ENCODE measurements around the gene NUP37. TPM values are rescaled to one million over a fixed set of nuclear protein-coding genes. Genes with fewer than 3 reads are reported as not detected.

NUP37 gene
- total and polyA plus RNA-seq, 4 donors, result 11.9 to 27.2 (median 15.1) TPM

DNA sequence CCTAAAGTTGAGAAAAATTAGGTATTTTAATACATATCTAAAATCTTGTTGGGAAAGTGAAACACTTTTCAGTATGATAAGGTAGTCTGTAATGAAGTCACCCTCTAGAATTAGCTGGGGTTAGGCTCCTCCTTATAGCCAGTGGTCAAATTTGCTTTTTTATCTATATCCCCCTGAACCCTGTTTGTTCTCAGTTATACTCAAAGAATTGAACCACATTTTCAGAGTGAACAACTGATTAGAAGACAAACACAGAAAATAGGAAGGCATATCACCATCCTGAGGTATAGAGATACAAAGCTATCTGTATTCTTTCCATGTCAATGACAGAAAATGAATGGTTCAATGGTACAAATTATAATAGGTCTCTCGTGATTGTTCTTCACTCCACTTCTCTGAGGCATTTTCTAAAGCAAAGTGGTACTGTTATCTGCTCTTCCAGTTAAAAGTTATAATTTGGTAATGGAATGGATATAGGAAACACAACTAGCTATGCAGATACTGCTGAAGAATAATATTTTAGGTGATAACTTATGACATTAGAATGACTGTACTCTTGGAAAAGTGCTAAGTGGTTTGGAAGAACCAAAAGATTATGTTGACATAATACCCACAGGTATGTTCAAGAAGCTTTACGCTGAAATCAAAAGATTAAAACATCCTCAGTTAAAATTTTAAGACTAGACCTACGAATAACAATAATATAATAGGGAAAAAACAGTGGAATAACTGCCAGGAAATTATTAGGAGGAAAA, 85.7 kb downstream of the NUP37 start:
- no peaks in the 10 kb centered on the region for H3K36me3 ChIP-seq (ENCODE audit: control insufficient read depth, insufficient read depth, low read length)
- WGBS (ENCODE audit: insufficient coverage), result no CpG with 5 or more reads among the region's 3 CpGs
- H3K9me3 ChIP-seq (ENCODE audit: control insufficient read depth, insufficient read depth, low read length), result no peaks in the 10 kb centered on the region
- no peaks in the 10 kb centered on the region for H3K4me1 ChIP-seq (ENCODE audit: control insufficient read depth, insufficient read depth, low read length)
- H3K27ac ChIP-seq (ENCODE audit: low read depth, low read length), result no peak overlapping the region
- no peak for DNase-seq (ENCODE audit: low read depth in 4 of 6, low spot score in 6 of 6)
- H3K4me3 ChIP-seq (ENCODE audit: low read depth, low read length), result no peak overlapping the region
- no peaks in the 10 kb centered on the region for H3K27me3 ChIP-seq (ENCODE audit: control insufficient read depth, insufficient read depth, low read length)

DNA sequence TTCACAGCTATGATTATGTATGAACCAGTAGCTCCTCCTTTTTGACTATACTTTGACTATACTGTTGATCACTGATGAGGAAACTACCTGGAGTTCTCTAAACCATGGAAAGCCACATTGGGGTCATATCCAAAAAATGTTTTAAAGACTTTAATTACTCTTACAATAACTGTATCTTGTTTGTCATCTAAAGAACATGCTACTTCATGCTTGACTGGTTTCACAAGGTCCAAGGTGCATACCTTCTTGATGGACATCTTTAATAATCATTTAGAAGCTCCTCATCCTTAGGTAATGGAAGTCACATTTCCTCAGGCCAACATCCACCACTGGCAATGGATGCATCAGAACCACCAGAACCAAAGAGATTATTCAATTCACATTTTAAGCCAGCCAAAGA, 88.1 kb downstream of the NUP37 start:
- no peaks in the 10 kb centered on the region for H3K36me3 ChIP-seq (ENCODE audit: control insufficient read depth, insufficient read depth, low read length)

DNA sequence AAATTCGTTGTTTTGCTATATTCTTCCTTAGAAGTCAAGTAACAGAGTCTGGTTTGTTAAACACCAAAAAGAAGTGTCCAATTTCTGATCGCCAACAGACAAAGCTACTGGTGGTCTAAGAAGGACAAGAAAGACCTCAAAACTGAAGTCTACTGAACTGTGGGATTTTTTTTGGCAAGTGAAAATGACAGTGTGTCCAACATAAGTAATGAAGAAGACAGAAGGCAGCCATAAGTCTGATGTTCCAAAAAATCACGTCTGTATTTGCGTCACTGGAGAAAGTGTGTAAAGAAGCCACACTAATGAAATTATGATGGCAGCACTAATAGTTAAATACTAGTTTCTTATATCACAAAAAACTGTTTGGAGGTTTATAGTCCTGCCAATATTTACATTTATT, 90.8 kb downstream of the NUP37 start:
- peak overlapping the region; percentile 37 for H3K27ac ChIP-seq (ENCODE audit: low read depth, low read length)
- peak in 2 of 6 donors; percentile 12 to 48 for DNase-seq (ENCODE audit: low read depth in 4 of 6, low spot score in 6 of 6)
- no peaks in the 10 kb centered on the region for H3K36me3 ChIP-seq (ENCODE audit: control insufficient read depth, insufficient read depth, low read length)
- WGBS (ENCODE audit: insufficient coverage), result 88% methylated on average over 2 of the region's 4 CpGs
- no peaks in the 10 kb centered on the region for H3K4me1 ChIP-seq (ENCODE audit: control insufficient read depth, insufficient read depth, low read length)
- no peaks in the 10 kb centered on the region for H3K9me3 ChIP-seq (ENCODE audit: control insufficient read depth, insufficient read depth, low read length)
- H3K27me3 ChIP-seq (ENCODE audit: control insufficient read depth, insufficient read depth, low read length), result no peaks in the 10 kb centered on the region
- no peak overlapping the region for H3K4me3 ChIP-seq (ENCODE audit: low read depth, low read length)

More for the DNA sequence above, 88.1 kb downstream of the NUP37 start:
- Histone ChIP-seq H3K27me3 (ENCODE audit: control insufficient read depth, insufficient read depth, low read length) (no peaks in the 10 kb centered on the region), H3K4me3 (ENCODE audit: low read depth, low read length) (no peak overlapping the region), H3K4me1 (ENCODE audit: control insufficient read depth, insufficient read depth, low read length) (no peaks in the 10 kb centered on the region), H3K9me3 (ENCODE audit: control insufficient read depth, insufficient read depth, low read length) (no peaks in the 10 kb centered on the region), H3K27ac (ENCODE audit: low read depth, low read length) (no peak overlapping the region)
- no peak for DNase-seq (ENCODE audit: low read depth in 4 of 6, low spot score in 6 of 6)

DNA sequence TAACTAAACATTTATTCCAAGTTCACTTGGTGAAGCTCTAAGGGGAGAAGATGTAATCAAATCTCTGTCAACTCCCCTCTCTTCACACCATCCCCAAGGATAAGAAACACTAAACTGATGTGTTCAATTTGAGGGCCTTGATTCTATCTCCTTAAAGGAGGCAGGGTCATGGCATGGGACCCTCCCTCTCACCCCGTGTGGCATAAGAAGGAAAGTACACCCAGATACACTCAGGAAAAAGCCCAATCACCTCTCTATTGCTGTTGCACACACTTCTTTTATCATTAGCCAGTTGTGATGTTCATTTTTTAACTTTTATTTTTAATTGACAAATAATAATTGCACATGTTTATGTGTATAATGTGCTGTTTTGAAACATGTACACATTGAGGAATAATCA, 93.2 kb downstream of the NUP37 start:
- Histone ChIP-seq H3K27me3 (ENCODE audit: control insufficient read depth, insufficient read depth, low read length) (no peaks in the 10 kb centered on the region), H3K9me3 (ENCODE audit: control insufficient read depth, insufficient read depth, low read length) (no peaks in the 10 kb centered on the region), H3K27ac (ENCODE audit: low read depth, low read length) (no peak overlapping the region), H3K36me3 (ENCODE audit: control insufficient read depth, insufficient read depth, low read length) (no peaks in the 10 kb centered on the region), H3K4me1 (ENCODE audit: control insufficient read depth, insufficient read depth, low read length) (no peaks in the 10 kb centered on the region), H3K4me3 (ENCODE audit: low read depth, low read length) (no peak overlapping the region)
- no CpG with 5 or more reads among the region's 1 CpG for WGBS (ENCODE audit: insufficient coverage)
- DNase-seq (ENCODE audit: low read depth in 4 of 6, low spot score in 6 of 6), result no peak

DNA sequence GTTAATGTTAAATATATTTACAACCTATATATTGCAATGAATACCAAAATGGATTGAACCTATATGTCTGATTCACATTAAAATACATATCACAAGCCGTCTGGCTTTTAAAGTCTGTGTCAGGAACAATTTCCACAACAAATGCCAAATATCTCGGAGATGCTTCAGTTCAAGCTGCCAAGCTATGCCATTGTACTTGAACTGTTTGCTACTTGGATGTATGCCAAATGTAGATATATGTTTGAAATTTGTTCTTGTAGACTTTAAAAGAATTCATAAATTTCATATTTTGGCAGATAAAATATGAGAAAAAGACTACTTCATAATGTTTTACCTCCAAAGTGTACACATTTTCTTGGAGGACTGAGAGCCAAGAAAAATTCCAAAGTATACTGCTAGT, 95.1 kb downstream of the NUP37 start:
- H3K4me1 ChIP-seq (ENCODE audit: control insufficient read depth, insufficient read depth, low read length), result no peaks in the 10 kb centered on the region
- peak in 2 of 6 donors; percentile 31 to 32 for DNase-seq (ENCODE audit: low read depth in 4 of 6, low spot score in 6 of 6)
- WGBS (ENCODE audit: insufficient coverage), result no CpG with 5 or more reads among the region's 2 CpGs
- H3K27me3 ChIP-seq (ENCODE audit: control insufficient read depth, insufficient read depth, low read length), result no peaks in the 10 kb centered on the region
- H3K36me3 ChIP-seq (ENCODE audit: control insufficient read depth, insufficient read depth, low read length), result no peaks in the 10 kb centered on the region
- no peak overlapping the region for H3K27ac ChIP-seq (ENCODE audit: low read depth, low read length)
- H3K4me3 ChIP-seq (ENCODE audit: low read depth, low read length), result no peak overlapping the region
- no peaks in the 10 kb centered on the region for H3K9me3 ChIP-seq (ENCODE audit: control insufficient read depth, insufficient read depth, low read length)

DNA sequence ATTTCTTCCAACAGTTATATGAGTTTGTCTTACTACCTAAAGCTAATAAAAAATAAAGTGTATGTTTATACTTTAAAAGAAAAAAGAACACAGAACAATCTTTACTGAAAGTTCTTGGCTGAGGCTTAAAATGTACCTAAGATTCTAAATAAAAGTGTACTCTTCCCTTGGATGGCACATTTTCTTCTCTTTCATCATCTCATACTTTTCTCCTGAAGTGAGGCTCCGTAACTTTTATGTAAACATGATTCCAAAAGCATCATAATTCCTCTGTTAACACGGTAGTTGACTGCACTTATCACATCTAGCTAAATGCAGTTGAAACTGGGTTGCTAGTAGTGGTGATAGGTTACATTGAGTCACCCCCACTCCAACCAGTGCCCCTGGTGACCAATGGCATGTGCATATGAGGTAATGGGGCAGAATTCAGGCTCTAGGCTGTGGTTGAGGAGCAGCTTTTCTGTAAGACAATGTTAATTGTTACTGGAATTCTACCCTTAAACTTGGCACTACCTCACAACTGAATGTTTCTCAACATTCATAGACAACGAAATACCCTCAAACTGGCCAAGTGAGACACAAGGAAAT, 96.5 kb downstream of the NUP37 start:
- H3K4me1 ChIP-seq (ENCODE audit: control insufficient read depth, insufficient read depth, low read length), result no peaks in the 10 kb centered on the region
- H3K36me3 ChIP-seq (ENCODE audit: control insufficient read depth, insufficient read depth, low read length), result no peaks in the 10 kb centered on the region
- no peaks in the 10 kb centered on the region for H3K27me3 ChIP-seq (ENCODE audit: control insufficient read depth, insufficient read depth, low read length)
- no peak overlapping the region for H3K27ac ChIP-seq (ENCODE audit: low read depth, low read length)
- H3K4me3 ChIP-seq (ENCODE audit: low read depth, low read length), result no peak overlapping the region
- WGBS (ENCODE audit: insufficient coverage), result no CpG with 5 or more reads among the region's 3 CpGs
- DNase-seq (ENCODE audit: low read depth in 4 of 6, low spot score in 6 of 6), result no peak
- H3K9me3 ChIP-seq (ENCODE audit: control insufficient read depth, insufficient read depth, low read length), result no peaks in the 10 kb centered on the region

Other genes starting within 250 kb of the NUP37 start
- gene DRAM1, start 242.5 kb downstream of the NUP37 start, total RNA-seq, result 1 to 10 TPM; 4.0 to 4.1 TPM
- gene DRAM1, start 242.5 kb downstream of the NUP37 start, polyA plus RNA-seq (ENCODE audit: insufficient read length in 2 of 2), result 1 to 10 TPM; 5.1 to 5.3 TPM
- gene WASHC3, start 58.1 kb downstream of the NUP37 start, total RNA-seq, result 10 to 100 TPM; 57.7 to 64.7 TPM
- gene WASHC3, start 58.1 kb downstream of the NUP37 start, polyA plus RNA-seq (ENCODE audit: insufficient read length in 2 of 2), result 10 to 100 TPM; 42.0 to 56.5 TPM
- 10 to 100 TPM in 1 of 2 donors, 1 to 10 TPM in 1; 7.1 to 14.1 TPM for gene PARPBP, start 69 bp upstream of the NUP37 start, total RNA-seq
- 1 to 10 TPM; 7.9 to 8.2 TPM for gene PARPBP, start 69 bp upstream of the NUP37 start, polyA plus RNA-seq (ENCODE audit: insufficient read length in 2 of 2)
- under 1 TPM in 1 of 2 donors, not detected in 1; 0.33 TPM for gene PMCH, start 77.7 kb upstream of the NUP37 start, total RNA-seq
- under 1 TPM; 0.48 to 0.79 TPM for gene PMCH, start 77.7 kb upstream of the NUP37 start, polyA plus RNA-seq (ENCODE audit: insufficient read length in 2 of 2)